Fibroblast of the conjunctiva (primary cell): ENCODE results near the gene ANKRD12.
"Not testable (repeated sequence)": the region's sequence is repeated elsewhere in the genome, so short reads cannot be mapped to it uniquely, and the experiment has no call there.

ENCODE experiments used
- DNase-seq: peaks from one replicate; pipeline ENCODE4 v3.0.0-alpha.2; 2010; ENCODE audit warnings: low read depth

The ANKRD12 gene

GRCh38 chr18:9233771-9234440 is 97.3 kb downstream of the ANKRD12 start:
- DNase-seq = no peak

DNA sequence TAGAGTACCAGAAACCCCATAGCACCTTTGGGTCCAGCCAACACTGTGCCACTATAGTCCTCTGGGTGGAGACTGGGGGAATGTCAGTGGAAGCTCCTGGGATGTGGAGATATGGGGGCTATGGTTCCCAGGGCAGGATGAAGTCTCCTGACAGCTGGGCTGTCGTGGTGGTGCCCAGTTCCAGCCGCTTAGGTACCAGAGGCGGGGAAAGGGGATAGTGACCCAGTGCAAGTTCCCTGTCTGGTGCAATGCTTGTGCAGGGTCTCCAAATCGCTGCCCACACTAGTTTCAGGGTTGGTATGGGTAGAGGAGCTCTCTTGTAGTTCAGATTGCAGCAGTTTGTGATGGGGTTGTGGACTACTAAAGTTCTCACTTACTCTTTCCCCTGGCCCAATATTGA is 97.9 kb downstream of the ANKRD12 start:
- DNase-seq = no peak

- DNase-seq = no peak
These were observed 101.4 kb downstream of the ANKRD12 start for GRCh38 chr18:9237981-9238380.

- DNase-seq = no peak
These were observed 103.1 kb downstream of the ANKRD12 start for GRCh38 chr18:9239720-9240119.

DNA sequence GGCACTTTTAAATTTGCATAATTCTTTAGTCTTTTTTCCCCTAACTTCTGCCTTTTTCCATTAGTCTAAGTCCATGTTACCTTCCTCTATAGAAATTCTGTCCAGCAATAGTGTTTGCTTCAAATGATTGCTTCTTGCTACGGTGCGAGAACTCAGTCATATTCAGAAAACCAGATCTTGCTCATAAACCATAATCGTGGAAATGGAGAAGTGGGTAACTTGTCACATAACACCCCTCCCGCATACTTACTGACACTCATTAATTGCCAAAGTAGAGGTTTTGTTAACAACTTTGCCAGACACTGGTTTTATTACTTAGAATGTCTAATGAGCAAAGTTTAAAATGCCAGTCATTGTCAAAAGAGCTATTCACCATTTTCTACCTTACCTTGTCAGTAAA is 103.7 kb downstream of the ANKRD12 start:
- DNase-seq = no peak

DNA sequence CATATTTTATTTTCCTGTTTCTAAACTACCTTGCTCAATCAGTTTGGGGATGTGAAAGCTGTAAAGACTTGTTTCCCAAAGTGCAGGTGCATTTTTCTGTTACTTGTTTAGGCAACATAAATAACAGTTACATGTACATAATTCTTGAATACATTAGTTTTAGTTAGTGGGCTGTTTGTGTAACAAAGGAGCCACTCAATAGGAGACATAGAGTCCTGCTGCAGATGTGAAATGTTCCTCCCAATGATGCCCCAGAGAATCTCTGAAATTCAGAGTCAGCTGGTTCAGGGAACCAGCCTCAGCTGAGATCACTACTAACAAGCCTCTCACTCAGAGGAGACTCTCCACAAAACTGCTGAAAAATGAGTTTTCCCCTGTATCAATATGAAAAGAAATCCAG is 106.4 kb downstream of the ANKRD12 start:
- DNase-seq = no peak

DNA sequence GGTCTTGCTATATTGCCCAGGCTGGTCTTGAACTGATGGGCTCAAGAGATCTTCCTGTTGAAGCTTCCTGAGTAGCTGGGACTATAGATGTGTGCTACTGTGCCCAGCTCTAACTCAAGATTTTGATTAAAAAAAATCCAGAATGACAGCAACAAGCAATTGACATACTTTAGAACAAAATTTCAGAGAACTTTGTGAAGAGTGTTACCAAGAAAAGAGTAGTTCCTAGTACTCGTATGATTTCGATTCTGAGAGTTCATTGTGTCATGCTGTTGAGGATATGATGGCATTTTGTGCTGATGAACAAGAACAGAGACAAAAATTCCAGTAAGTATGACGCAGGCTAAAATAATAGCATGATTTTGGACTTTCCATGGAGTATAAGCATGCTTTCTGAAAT is 107.8 kb downstream of the ANKRD12 start:
- no peak for DNase-seq

GRCh38 chr18:9248661-9249060 is 112.1 kb downstream of the ANKRD12 start:
- DNase-seq = no peak

GRCh38 chr18:9249254-9249653 is 112.7 kb downstream of the ANKRD12 start:
- DNase-seq = no peak

GRCh38 chr18:9259173-9259572 is 122.6 kb downstream of the ANKRD12 start:
- DNase-seq = no peak

DNA sequence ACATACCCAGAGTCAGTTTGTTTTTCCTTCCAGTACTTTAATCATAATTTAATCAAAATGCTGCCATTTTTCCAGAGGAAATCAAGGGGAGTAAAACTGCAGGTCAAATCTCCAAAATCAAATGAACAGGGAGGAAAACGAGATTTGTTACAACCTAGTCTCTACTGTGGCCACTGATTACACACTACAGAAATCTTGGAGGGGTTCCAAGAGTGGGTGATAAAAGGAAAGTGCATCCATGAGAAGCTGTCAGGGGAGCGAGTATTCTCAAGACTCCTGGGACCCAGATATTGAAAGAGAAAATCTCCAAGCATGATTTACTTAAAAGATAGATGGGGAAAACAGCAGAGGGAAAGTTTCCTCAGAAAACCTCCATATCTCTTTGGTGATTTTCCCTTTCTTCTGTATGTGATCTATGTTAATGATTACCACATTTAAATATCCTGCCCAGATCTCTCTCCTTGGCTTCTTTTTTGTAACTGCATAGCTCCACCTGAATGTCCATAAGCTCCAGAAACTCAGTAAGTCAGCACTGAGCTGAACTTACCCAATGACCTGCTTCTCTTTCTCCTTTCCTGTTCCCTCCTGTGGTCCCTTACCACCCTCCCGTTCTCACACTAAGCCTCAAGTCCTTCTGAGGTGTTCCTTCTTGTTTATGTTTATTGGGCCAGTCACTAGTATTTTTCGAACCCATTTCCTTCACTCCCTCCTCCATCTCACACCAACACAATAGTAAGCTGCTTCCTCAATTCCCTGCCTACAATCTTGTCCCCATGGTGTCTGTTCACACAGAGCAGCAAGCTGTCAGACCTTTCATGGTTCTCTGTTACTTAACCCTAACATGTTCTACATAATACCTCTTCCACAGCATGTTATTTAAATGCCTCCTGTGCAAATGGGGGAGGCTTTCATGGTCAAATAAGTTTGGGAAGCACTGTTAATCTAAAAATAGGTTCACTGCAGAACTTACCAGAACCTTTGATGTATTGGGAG is 124.1 kb downstream of the ANKRD12 start:
- DNase-seq = no peak

DNA sequence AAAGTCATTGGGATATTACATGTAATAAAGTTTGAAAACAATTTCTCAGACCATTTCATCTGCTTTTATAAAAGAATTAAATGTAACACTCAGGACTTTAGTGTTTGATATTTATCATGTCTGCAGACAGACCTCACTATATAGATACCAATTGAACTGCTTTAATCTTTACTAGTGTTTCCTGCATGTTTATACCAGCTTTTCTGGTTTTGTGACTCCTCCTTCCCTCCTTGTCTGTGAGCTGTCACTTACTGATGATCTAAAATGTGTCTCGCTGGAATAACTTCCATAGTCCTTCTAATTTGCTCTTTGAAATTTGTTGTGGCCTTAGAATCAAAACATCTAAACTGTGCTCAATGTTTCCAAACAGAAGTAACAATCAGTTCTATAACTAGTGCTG is 126.7 kb downstream of the ANKRD12 start:
- DNase-seq = no peak

GRCh38 chr18:9264797-9265196 is 128.2 kb downstream of the ANKRD12 start:
- not testable (repeated sequence) for DNase-seq

GRCh38 chr18:9273221-9273620 is 136.6 kb downstream of the ANKRD12 start:
- no peak for DNase-seq

GRCh38 chr18:9275890-9276289 is 139.3 kb downstream of the ANKRD12 start:
- no peak for DNase-seq

DNA sequence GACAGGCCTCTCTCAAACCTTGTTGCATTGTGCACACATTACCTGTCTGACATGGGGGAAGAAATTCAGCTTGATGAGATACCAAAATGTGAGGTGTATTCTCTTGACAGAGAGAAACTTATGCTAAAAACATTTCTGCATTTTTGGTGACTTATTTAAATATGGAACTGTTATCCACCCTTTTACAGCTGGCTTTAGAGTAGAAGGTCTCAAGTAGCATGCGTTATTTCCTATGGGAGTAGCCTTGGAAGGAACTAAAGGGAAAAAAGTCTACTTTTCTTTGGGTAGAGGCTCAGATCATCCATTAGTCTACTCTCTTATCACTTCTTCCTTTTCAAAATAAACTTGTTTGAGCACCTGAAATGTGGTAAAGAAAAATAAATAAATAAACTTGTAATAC is 141.4 kb downstream of the ANKRD12 start:
- DNase-seq = no peak

GRCh38 chr18:9280849-9281248 is 144.3 kb downstream of the ANKRD12 start:
- DNase-seq = no peak

GRCh38 chr18:9281780-9282179 is 145.2 kb downstream of the ANKRD12 start:
- no peak for DNase-seq

DNA sequence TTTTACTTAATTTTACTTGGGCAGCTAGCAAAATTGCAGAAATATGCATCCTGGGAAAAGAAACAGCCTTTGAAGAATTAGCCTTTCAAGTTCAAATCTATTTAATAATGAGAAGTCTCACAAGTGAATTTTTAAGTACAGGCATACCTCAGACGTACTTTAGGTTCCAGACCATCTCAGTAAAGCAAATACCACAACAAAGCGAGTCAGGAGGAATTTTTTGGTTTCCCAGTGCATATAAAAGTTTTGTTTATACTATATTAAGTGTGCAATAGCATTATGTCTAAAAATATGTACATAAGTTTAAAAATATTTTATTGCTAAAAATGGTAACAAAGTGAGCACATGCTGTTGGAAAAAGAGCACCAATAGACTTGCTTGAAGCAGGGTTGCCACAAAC is 147.2 kb downstream of the ANKRD12 start:
- no peak for DNase-seq

DNA sequence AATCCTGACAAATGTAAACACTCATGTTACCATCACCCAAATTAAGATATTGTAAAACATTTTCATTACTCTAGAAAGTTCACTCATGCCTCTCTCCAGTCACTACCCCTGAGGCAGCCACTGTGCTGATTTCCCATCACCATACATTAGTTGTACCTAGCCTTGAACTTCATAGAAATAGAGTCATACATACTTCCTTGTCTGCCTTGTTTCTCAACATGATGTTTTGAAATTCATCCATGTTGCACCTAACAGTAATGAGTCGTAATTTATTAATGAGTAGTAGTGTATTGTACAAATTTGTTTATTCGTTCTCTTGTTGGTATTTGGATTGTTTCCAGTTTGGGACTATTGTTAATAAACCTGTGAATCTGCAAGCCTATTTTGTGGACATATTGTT is 149.0 kb downstream of the ANKRD12 start:
- no peak for DNase-seq

DNA sequence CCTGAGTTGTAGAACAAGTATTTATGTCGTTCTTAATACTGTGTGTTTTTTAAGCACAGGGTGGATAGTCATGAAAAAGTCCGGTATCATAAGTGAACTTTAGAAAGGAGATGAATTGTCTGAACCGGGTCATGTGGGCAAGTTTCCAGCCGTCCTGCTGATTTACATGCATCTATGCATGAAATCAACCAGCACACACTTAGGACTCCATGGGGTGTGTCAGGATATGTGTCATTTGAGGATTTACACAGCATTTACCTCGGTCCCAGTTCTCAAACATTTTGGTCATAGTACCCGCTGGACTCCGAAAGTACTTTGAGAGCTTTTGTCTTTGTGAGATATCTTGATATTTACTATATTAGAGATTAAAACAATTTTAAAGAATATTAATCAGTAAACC is 150.5 kb downstream of the ANKRD12 start:
- no peak for DNase-seq

- DNase-seq = no peak
These were observed 153.1 kb downstream of the ANKRD12 start for GRCh38 chr18:9289698-9290097.

DNA sequence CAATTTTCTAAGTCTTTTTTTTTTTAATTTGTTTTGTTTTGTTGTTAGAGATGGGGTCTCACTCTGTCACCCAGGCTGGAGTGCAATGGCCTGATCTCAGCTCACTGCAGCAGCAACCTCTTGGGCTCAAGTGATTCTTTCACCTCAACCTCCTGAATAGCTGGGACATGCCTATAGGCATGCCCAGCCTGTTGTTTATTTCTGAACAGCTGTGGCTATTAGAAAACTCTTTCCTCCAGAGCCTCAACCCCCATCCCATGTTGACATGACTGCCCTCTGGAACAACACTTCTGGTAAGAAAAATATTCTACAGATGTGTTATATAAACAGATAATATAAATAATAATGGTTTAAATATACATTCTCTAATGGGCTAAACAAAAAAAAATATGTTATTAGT is 153.6 kb downstream of the ANKRD12 start:
- DNase-seq = no peak
